Calu3 (cell line): ENCODE results near the gene GXYLT2. TPM values are rescaled to one million over a fixed set of nuclear protein-coding genes. Genes with fewer than 3 reads are reported as not detected.

Experiments
- BruUV-seq: library from RNA; stranded (reverse); fragments of 400-500 nt; replicated peaks from 2 replicates; lab custom pipeline; 2021; lab: Mats Ljungman, UMichigan
- CTCF ChIA-PET: fragments of 300-600 bp; sonication (Branson Sonifier 250); formaldehyde crosslinking; loops from one replicate; lab custom pipeline; 2022; ENCODE audit warnings: antibody characterized with exemption; lab: Charles Lee
- DNase-seq: peaks from one replicate; pipeline ENCODE4 v3.0.0; 2022
- H3K27ac Mint-ChIP-seq: one replicate; pipeline ENCODE4 v1.8.0; 2022; ENCODE audit warnings: mixed read lengths; ENCODE audit not compliant: unreplicated experiment
- H3K27me3 Mint-ChIP-seq: one replicate; pipeline ENCODE4 v1.8.0; 2022; ENCODE audit warnings: mixed read lengths; ENCODE audit not compliant: unreplicated experiment
- H3K36me3 Mint-ChIP-seq: one replicate; pipeline ENCODE4 v1.8.0; 2022; ENCODE audit warnings: mild to moderate bottlenecking, moderate library complexity, mixed read lengths; ENCODE audit not compliant: insufficient read depth, unreplicated experiment
- H3K4me1 Mint-ChIP-seq: one replicate; pipeline ENCODE4 v1.8.0; 2022; ENCODE audit warnings: mild to moderate bottlenecking, low read depth, mixed read lengths; ENCODE audit not compliant: unreplicated experiment
- H3K4me3 Mint-ChIP-seq: one replicate; pipeline ENCODE4 v1.8.0; 2022; ENCODE audit warnings: mild to moderate bottlenecking, low read depth, moderate library complexity, mixed read lengths; ENCODE audit not compliant: unreplicated experiment
- H3K9me3 Mint-ChIP-seq: one replicate; pipeline ENCODE4 v1.8.0; 2022; ENCODE audit warnings: low read depth, mixed read lengths; ENCODE audit not compliant: unreplicated experiment
- CTCF ChIP-seq: fragments of 200-600 bp; IDR thresholded peaks from one replicate; pipeline ENCODE4 v1.8.0; 2022; ENCODE audit warnings: antibody characterized with exemption; ENCODE audit not compliant: unreplicated experiment
- intact Hi-C: fragments of 100-400 bp; cut with micrococcal nuclease; formaldehyde crosslinking; loops from one replicate; pipeline ENCODE4 v1.10.0; 2022; ENCODE audit not compliant: unreplicated experiment
- total RNA-seq: library from RNA; stranded (reverse); gene quantifications from 2 replicates; pipeline ENCODE4 v1.2.3, GENCODE V29; 2022

The GXYLT2 gene
- total RNA-seq, 1 experiment from 2014 or later: 0.52 TPM

GRCh38 chr3:72947715-72948490 is 60.1 kb downstream of the GXYLT2 start:
- no peak for TF ChIP-seq CTCF
- Mint-ChIP-seq H3K27me3 (no peaks in the 10 kb centered on the region), H3K36me3 (no peaks in the 10 kb centered on the region), H3K9me3 (no peaks in the 10 kb centered on the region), H3K27ac (no peak overlapping the region), H3K4me1 (peaks cover 6% of the 10 kb centered on the region), H3K4me3 (no peak overlapping the region)
- DNase-seq: no peak
- CTCF ChIA-PET: interaction anchor here (0.7 kb wide), 1 partner anchor 61 kb away, joined by 3 read pairs; no protein-coding TSS in a partner anchor
- intact Hi-C loops: no loop called here
- no TSS peak for BruUV-seq

DNA sequence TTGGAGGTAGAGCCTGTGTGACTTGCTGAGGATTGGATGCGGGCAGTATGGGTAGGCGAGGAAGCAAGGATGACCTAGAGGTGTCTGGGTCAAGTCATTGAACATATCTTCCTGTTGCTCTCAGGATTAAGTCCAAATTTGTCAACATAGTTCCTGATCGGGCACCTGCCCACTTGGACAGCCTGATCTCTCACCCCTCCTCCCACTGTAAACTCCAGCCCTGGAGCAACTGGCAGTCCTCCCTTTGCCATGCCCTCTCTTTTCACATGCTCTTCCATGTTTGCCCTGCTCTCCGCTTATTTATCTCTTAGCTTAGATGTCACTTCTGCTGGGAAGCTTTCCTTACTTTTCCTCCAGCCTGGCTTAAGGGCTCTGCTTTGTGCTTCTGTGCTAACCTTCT is 61.2 kb downstream of the GXYLT2 start:
- Mint-ChIP-seq H3K4me1 (peaks cover 6% of the 10 kb centered on the region), H3K27me3 (no peaks in the 10 kb centered on the region), H3K9me3 (no peaks in the 10 kb centered on the region), H3K27ac (no peak overlapping the region), H3K4me3 (no peak overlapping the region), H3K36me3 (no peaks in the 10 kb centered on the region)
- intact Hi-C loops: no loop called here
- TF ChIP-seq CTCF: no peak
- CTCF ChIA-PET: no interaction called here
- DNase-seq: no peak
- BruUV-seq: no TSS peak

- CTCF ChIA-PET: no interaction called here
- Mint-ChIP-seq H3K9me3 (no peaks in the 10 kb centered on the region), H3K4me1 (peaks cover 6% of the 10 kb centered on the region), H3K27me3 (no peaks in the 10 kb centered on the region), H3K4me3 (no peak overlapping the region), H3K36me3 (no peaks in the 10 kb centered on the region), H3K27ac (no peak overlapping the region)
- intact Hi-C loops: no loop called here
- no peak for DNase-seq
- BruUV-seq: no TSS peak
- no peak for TF ChIP-seq CTCF
These were observed 62.5 kb downstream of the GXYLT2 start for GRCh38 chr3:72950372-72950771.

- Mint-ChIP-seq H3K27ac (no peak overlapping the region), H3K36me3 (no peaks in the 10 kb centered on the region), H3K9me3 (no peaks in the 10 kb centered on the region), H3K27me3 (no peaks in the 10 kb centered on the region), H3K4me3 (no peak overlapping the region), H3K4me1 (peaks cover 6% of the 10 kb centered on the region)
- BruUV-seq: no TSS peak
- intact Hi-C loops: no loop called here
- TF ChIP-seq CTCF: no peak
- no peak for DNase-seq
- CTCF ChIA-PET: no interaction called here
These were observed 63.0 kb downstream of the GXYLT2 start for GRCh38 chr3:72950801-72951200.
